ENCODE measurements around the gene PSTPIP1. TPM values are rescaled to one million over a fixed set of nuclear protein-coding genes. Genes with fewer than 3 reads are reported as not detected.

PSTPIP1 gene
- total RNA-seq, 4 donors from 2014 or later: 6.3 to 40.4 (median 19.5) TPM

- DNase-seq: no peak
- Histone ChIP-seq H3K27ac (peak overlapping the region in 2 of 4 donors; percentile 21 to 66), H3K4me1 (peaks cover 0 to 23% (median 15%) of the 10 kb centered on the region in 4 donors), H3K9me3 (no peaks in the 10 kb centered on the region), H3K4me3 (no peak overlapping the region), H3K36me3 (no peaks in the 10 kb centered on the region), H3K27me3 (no peaks in the 10 kb centered on the region)
- no peak for TF ChIP-seq CTCF (IDR thresholded peaks at IDR 0.05)
- no peak for TF ChIP-seq POLR2A (IDR thresholded peaks at IDR 0.05)
Observed at GRCh38 chr15:77015646-77016320, 20.9 kb downstream of the PSTPIP1 start.

DNA sequence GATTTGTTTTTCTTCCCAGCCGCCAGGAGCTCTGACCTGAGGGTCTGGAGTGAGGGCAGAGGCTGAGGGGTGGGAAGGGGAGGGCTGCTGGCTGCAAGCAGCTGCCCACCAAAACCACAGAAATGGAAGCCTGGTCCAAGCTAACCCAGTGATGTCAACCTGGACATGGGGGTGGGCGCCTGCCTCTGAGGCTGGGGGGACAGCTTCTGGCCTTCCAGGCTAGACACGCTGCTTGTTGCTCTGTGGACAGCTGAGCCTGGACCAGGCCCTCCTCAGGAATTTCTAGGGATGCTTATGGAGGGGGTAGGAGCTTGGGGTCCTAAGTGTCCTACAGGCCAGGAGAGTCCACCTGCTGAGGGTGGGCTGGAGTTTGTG is 21.4 kb downstream of the PSTPIP1 start:
- Histone ChIP-seq H3K27ac (no peak overlapping the region), H3K9me3 (no peaks in the 10 kb centered on the region), H3K27me3 (no peaks in the 10 kb centered on the region), H3K36me3 (no peaks in the 10 kb centered on the region), H3K4me1 (peaks cover 0 to 24% (median 15%) of the 10 kb centered on the region in 4 donors), H3K4me3 (no peak overlapping the region)
- no peak for TF ChIP-seq POLR2A (IDR thresholded peaks at IDR 0.05)
- no peak for TF ChIP-seq CTCF (IDR thresholded peaks at IDR 0.05)
- no peak for DNase-seq

DNA sequence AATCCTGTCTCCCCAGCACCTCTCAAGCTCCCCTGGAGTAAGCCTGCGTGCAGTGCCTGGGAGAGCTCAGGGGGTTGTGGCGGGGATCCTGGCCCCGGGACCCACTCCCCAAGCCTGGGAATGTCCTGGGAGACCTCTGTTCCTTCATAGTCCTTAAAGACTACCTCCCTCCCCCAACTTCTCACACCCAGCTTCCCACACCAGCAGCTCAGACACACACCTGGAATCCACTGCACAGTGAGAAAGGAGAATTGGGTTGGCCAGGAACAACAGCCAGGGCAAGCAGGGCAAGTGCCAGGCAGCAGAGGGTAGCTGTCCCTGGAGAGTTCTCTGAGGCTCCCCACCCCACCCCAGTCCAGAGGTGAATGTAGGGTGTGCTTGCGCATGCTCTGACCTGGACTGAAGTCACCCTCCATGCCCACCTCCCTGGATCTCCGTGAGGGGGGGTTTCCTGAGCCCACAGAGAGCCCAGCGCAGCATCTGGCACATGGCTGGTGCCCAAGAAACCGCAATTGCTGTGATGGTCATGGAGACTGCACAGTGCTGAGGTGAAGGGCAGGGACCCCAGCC is 22.2 kb downstream of the PSTPIP1 start:
- TF ChIP-seq CTCF (IDR thresholded peaks at IDR 0.05) (no peak), POLR2A (IDR thresholded peaks at IDR 0.05) (no peak)
- Histone ChIP-seq H3K4me3 (no peak overlapping the region), H3K36me3 (no peaks in the 10 kb centered on the region), H3K4me1 (peaks cover 0 to 29% (median 19%) of the 10 kb centered on the region in 4 donors), H3K27me3 (no peaks in the 10 kb centered on the region), H3K9me3 (no peaks in the 10 kb centered on the region), H3K27ac (no peak overlapping the region)
- peak in 1 of 3 donors; percentile 52 for DNase-seq

GRCh38 chr15:77017761-77018720 is 23.1 kb downstream of the PSTPIP1 start:
- Histone ChIP-seq H3K27me3 (no peaks in the 10 kb centered on the region), H3K27ac (no peak overlapping the region), H3K36me3 (no peaks in the 10 kb centered on the region), H3K4me1 (peaks cover 0 to 23% (median 19%) of the 10 kb centered on the region in 4 donors), H3K9me3 (no peaks in the 10 kb centered on the region), H3K4me3 (no peak overlapping the region)
- no peak for TF ChIP-seq CTCF (IDR thresholded peaks at IDR 0.05)
- TF ChIP-seq POLR2A (IDR thresholded peaks at IDR 0.05): no peak
- DNase-seq: no peak

DNA sequence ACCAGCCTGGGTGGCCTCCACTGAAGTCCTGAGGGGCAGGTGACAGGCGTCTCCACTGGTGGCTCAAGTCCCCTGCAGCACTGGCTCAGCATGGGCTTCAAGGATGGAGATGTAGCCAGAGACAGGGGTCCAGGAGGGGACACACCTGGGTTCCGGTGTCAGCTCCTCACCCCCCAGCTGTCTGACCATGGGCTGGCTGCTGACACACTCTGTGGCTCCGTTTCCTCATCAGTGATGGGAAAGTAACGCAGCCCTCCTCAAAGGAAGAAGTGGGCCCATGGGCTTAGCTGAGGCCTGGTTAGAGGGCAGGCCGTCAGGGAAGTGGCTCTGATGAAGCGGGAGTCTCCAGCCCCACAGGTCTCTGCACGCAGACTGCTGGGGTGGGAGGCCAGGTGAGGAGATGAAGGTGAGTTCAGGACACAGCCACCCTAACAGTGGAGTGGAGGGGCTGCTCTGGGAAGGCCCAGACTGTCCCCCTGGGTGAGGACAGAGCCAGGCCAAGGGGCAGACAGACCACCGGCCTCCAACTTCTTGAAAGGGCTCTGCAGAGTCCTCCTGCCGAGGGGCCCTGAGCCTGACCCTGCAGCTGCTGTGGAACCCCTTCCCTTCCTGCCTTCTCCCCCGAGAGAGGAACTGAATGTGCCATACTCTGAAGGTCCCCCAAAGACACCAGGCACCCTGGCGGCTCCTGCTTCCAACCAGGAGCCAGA is 24.0 kb downstream of the PSTPIP1 start:
- no peaks in the 10 kb centered on the region for H3K9me3 ChIP-seq
- H3K27ac ChIP-seq: no peak overlapping the region
- no peaks in the 10 kb centered on the region for H3K27me3 ChIP-seq
- no peak for TF ChIP-seq POLR2A (IDR thresholded peaks at IDR 0.05)
- no peak for TF ChIP-seq CTCF (IDR thresholded peaks at IDR 0.05)
- H3K4me3 ChIP-seq: no peak overlapping the region
- H3K36me3 ChIP-seq: no peaks in the 10 kb centered on the region
- H3K4me1 ChIP-seq: peaks cover 0 to 17% (median 15%) of the 10 kb centered on the region in 4 donors
- no peak for DNase-seq

Data from Peyer's patch (tissue), 4 donors.